ENCODE measurements around the gene FGFBP1. TPM values are rescaled to one million over a fixed set of nuclear protein-coding genes. Genes with fewer than 3 reads are reported as not detected.

Gene FGFBP1
- total RNA-seq, 1 donor from 2014 or later: not detected

GRCh38 chr4:15976456-15977447 lies 38.2 kb upstream of the FGFBP1 start:
- POLR2A ChIA-PET: no interaction called here
- H3K9me3 Mint-ChIP-seq: no peaks in the 10 kb centered on the region

GRCh38 chr4:15971068-15971801 lies 32.7 kb upstream of the FGFBP1 start:
- POLR2A ChIA-PET: no interaction called here
- no peak for ATAC-seq (ENCODE audit: low read depth)
- intact Hi-C loops (cut with micrococcal nuclease): no loop called here
- no peak for DNase-seq
- H3K4me3 Mint-ChIP-seq: no peak overlapping the region
- H3K36me3 Mint-ChIP-seq (ENCODE audit: low read depth): no peaks in the 10 kb centered on the region
- no peaks in the 10 kb centered on the region for H3K4me1 Mint-ChIP-seq
- no peak overlapping the region for H3K27ac Mint-ChIP-seq
- peaks cover 4% of the 10 kb centered on the region for H3K27me3 Mint-ChIP-seq
- peaks cover 4% of the 10 kb centered on the region for H3K9me3 Mint-ChIP-seq
- TF ChIP-seq CTCF (IDR thresholded peaks at IDR 0.05): no peak
- CTCF ChIA-PET: no interaction called here

More at GRCh38 chr4:15976456-15977447, 38.2 kb upstream of the FGFBP1 start:
- CTCF ChIA-PET: no interaction called here
- H3K4me3 Mint-ChIP-seq: no peak overlapping the region
- H3K4me1 Mint-ChIP-seq: no peaks in the 10 kb centered on the region
- ATAC-seq (ENCODE audit: low read depth) (no peak), DNase-seq (no peak)
- no peak for TF ChIP-seq CTCF (IDR thresholded peaks at IDR 0.05)
- intact Hi-C loops (cut with micrococcal nuclease): no loop called here
- no peaks in the 10 kb centered on the region for H3K36me3 Mint-ChIP-seq (ENCODE audit: low read depth)
- no peak overlapping the region for H3K27ac Mint-ChIP-seq
- no peaks in the 10 kb centered on the region for H3K27me3 Mint-ChIP-seq

GRCh38 chr4:15968551-15969300 lies 30.2 kb upstream of the FGFBP1 start:
- POLR2A ChIA-PET: no interaction called here
- intact Hi-C loops (cut with micrococcal nuclease): no loop called here
- no peak for ATAC-seq (ENCODE audit: low read depth)

GRCh38 chr4:15965325-15965724 lies 26.8 kb upstream of the FGFBP1 start:
- no peak for DNase-seq
- ChIA-PET CTCF (interaction anchor here (1.7 kb wide), 1 partner anchor 9 kb away, joined by 5 read pairs; no protein-coding TSS in a partner anchor), POLR2A (no interaction called here)
- H3K4me3 Mint-ChIP-seq: no peak overlapping the region
- no peaks in the 10 kb centered on the region for H3K36me3 Mint-ChIP-seq (ENCODE audit: low read depth)
- no peak for TF ChIP-seq CTCF (IDR thresholded peaks at IDR 0.05)
- H3K27ac Mint-ChIP-seq: no peak overlapping the region
- peaks cover 5% of the 10 kb centered on the region for H3K27me3 Mint-ChIP-seq
- ATAC-seq (ENCODE audit: low read depth): no peak
- H3K9me3 Mint-ChIP-seq: peaks cover 5% of the 10 kb centered on the region
- intact Hi-C loops (cut with micrococcal nuclease): no loop called here
- peaks cover 9% of the 10 kb centered on the region for H3K4me1 Mint-ChIP-seq

More at GRCh38 chr4:15968551-15969300, 30.2 kb upstream of the FGFBP1 start:
- peaks cover 5% of the 10 kb centered on the region for H3K27me3 Mint-ChIP-seq
- peaks cover 3% of the 10 kb centered on the region for H3K4me1 Mint-ChIP-seq
- H3K4me3 Mint-ChIP-seq: no peak overlapping the region
- CTCF ChIA-PET: no interaction called here
- peaks cover 5% of the 10 kb centered on the region for H3K9me3 Mint-ChIP-seq
- H3K36me3 Mint-ChIP-seq (ENCODE audit: low read depth): no peaks in the 10 kb centered on the region
- DNase-seq: no peak
- TF ChIP-seq CTCF (IDR thresholded peaks at IDR 0.05): no peak
- H3K27ac Mint-ChIP-seq: no peak overlapping the region
